ENCODE data around the gene CRYBA2.

- TF ChIP-seq CTCF (IDR thresholded peaks at IDR 0.05; ENCODE audit: insufficient read depth, low read length, poor library complexity, severe bottlenecking) (no peak), EZH2phosphoT487 (conservative IDR thresholded peaks at IDR 0.05; ENCODE audit: low read length) (no peak)
Measured at GRCh38 chr2:218957671-218958070, 35.6 kb downstream of the CRYBA2 start.
